Activated naive CD8-positive, alpha-beta T cell treated with anti-CD3 and anti-CD28 coated beads for 36 hours (primary cell): ENCODE data around the gene CDIPT. TPM values are rescaled to one million over a fixed set of nuclear protein-coding genes. Genes with fewer than 3 reads are reported as not detected.

ENCODE experiments used
- total RNA-seq, 2 experiments: library from RNA; stranded (reverse); gene quantifications; one replicate each; pipeline ENCODE4 v1.2.3, GENCODE V29; 2021

The CDIPT gene
- total RNA-seq, 2 experiments from 2014 or later: 46.8 to 50.6 TPM

Other genes with a start within 250 kb of the CDIPT start
- gene SPN, start 200.0 kb downstream of the CDIPT start, total RNA-seq: 100 to 1,000 TPM; 122 TPM
- gene QPRT, start 184.0 kb downstream of the CDIPT start, total RNA-seq: 1 to 10 TPM; 5.4 to 5.5 TPM
- 10 to 100 TPM; 17.3 to 19.1 TPM for gene C16orf54, start 117.2 kb downstream of the CDIPT start, total RNA-seq
- not detected for gene ZG16, start 85.0 kb downstream of the CDIPT start, total RNA-seq
- 100 to 1,000 TPM; 145 to 150 TPM for gene KIF22, start 72.5 kb downstream of the CDIPT start, total RNA-seq
- gene MAZ, start 56.7 kb downstream of the CDIPT start, total RNA-seq: 100 to 1,000 TPM; 427 to 438 TPM
- 1 to 10 TPM in 1 of 2 experiments, under 1 TPM in 1; 0.52 to 1.3 TPM for gene PRRT2, start 51.0 kb downstream of the CDIPT start, total RNA-seq
- 10 to 100 TPM; 33.7 to 34.8 TPM for gene PAGR1, start 47.1 kb downstream of the CDIPT start, total RNA-seq
- 10 to 100 TPM; 30.7 to 30.8 TPM for gene MVP, start 42.8 kb downstream of the CDIPT start, total RNA-seq
- under 1 TPM in 1 of 2 experiments, not detected in 1; 0.32 TPM for gene SEZ6L2, start 36.3 kb upstream of the CDIPT start, total RNA-seq
- gene ASPHD1, start 37.3 kb upstream of the CDIPT start, total RNA-seq: 1 to 10 TPM; 1.3 to 2.0 TPM
- 10 to 100 TPM; 27.2 to 30.3 TPM for gene KCTD13, start 63.0 kb upstream of the CDIPT start, total RNA-seq
- 10 to 100 TPM; 29.3 TPM for gene TMEM219, start 98.9 kb upstream of the CDIPT start, total RNA-seq
- 10 to 100 TPM; 24.9 to 26.4 TPM for gene TAOK2, start 110.6 kb upstream of the CDIPT start, total RNA-seq
- 10 to 100 TPM; 39.5 to 41.4 TPM for gene HIRIP3, start 132.4 kb upstream of the CDIPT start, total RNA-seq
- gene INO80E, start 133.0 kb upstream of the CDIPT start, total RNA-seq: 10 to 100 TPM; 83.8 to 91.1 TPM
- gene DOC2A, start 147.8 kb upstream of the CDIPT start, total RNA-seq: 1 to 10 TPM in 1 of 2 experiments, under 1 TPM in 1; 0.89 to 1.4 TPM
- gene C16orf92, start 160.0 kb upstream of the CDIPT start, total RNA-seq: not detected
- 1 to 10 TPM; 1.2 to 2.0 TPM for gene TLCD3B, start 168.0 kb upstream of the CDIPT start, total RNA-seq
- 1,000 to 10,000 TPM; 2,800 to 2,893 TPM for gene ALDOA, start 202.5 kb upstream of the CDIPT start, total RNA-seq
- gene PPP4C, start 212.8 kb upstream of the CDIPT start, total RNA-seq: 100 to 1,000 TPM; 125 to 127 TPM
- gene TBX6, start 228.7 kb upstream of the CDIPT start, total RNA-seq: 1 to 10 TPM in 1 of 2 experiments, under 1 TPM in 1; 0.74 to 1.1 TPM
- 10 to 100 TPM; 11.8 to 12.1 TPM for gene YPEL3, start 233.0 kb upstream of the CDIPT start, total RNA-seq